Activated CD4-positive, alpha-beta T cell treated with anti-CD3 and anti-CD28 coated beads, Interleukin-2, amount 10 ng/mL, durations not matched to agents 7 days and 5 days (primary cell): Measurements from ENCODE around the gene LHPP. TPM values are rescaled to one million over a fixed set of nuclear protein-coding genes. Genes with fewer than 3 reads are reported as not detected.
A peak's percentile ranks its signal among the peaks of the same experiment; 100 is the strongest.

Experiments
- CTCF ChIA-PET: fragments of 350-600 bp; sonication (Branson Sonifier 250); formaldehyde crosslinking; loops from one replicate; lab custom pipeline; 2021; ENCODE audit warnings: antibody characterized with exemption; lab: Charles Lee
- POLR2A ChIA-PET: fragments of 350-600 bp; sonication (Branson Sonifier 250); formaldehyde crosslinking; loops from one replicate; lab custom pipeline; 2021; ENCODE audit warnings: antibody characterized with exemption; lab: Charles Lee
- DNase-seq: peaks from one replicate; pipeline ENCODE4 v3.0.0-alpha.2; 2020
- H3K27ac Mint-ChIP-seq: one replicate; pipeline ENCODE4 v1.8.0; 2021; ENCODE audit warnings: mild to moderate bottlenecking, moderate library complexity, mixed read lengths
- H3K27me3 Mint-ChIP-seq: one replicate; pipeline ENCODE4 v1.8.0; 2021; ENCODE audit warnings: mixed read lengths
- H3K36me3 Mint-ChIP-seq: one replicate; pipeline ENCODE4 v1.8.0; 2021; ENCODE audit warnings: low read depth, mixed read lengths
- H3K4me1 Mint-ChIP-seq: one replicate; pipeline ENCODE4 v1.8.0; 2021; ENCODE audit warnings: mixed read lengths
- H3K4me3 Mint-ChIP-seq: one replicate; pipeline ENCODE4 v1.8.0; 2021; ENCODE audit warnings: mild to moderate bottlenecking, moderate library complexity, mixed read lengths
- H3K9me3 Mint-ChIP-seq: one replicate; pipeline ENCODE4 v1.8.0; 2021; ENCODE audit warnings: mixed read lengths
- total RNA-seq, 2 experiments: library from RNA; stranded (reverse); gene quantifications; one replicate each; pipeline ENCODE4 v1.2.3, GENCODE V29; 2021

The LHPP gene
- 10 to 100 TPM; 24.2 to 28.0 TPM for total RNA-seq

- ChIA-PET CTCF (interaction anchor here (0.8 to 1.2 kb wide), 2 partner anchors 11 to 455 kb away, joined by 3 to 4 read pairs; no protein-coding TSS in a partner anchor), POLR2A (interaction anchor here (1.2 kb wide), 1 partner anchor 10 kb away, joined by 3 read pairs; no protein-coding TSS in a partner anchor)
- peaks cover 34% of the 10 kb centered on the region for H3K4me1 Mint-ChIP-seq
- H3K36me3 Mint-ChIP-seq: peaks cover 11% of the 10 kb centered on the region
- H3K27me3 Mint-ChIP-seq: peaks cover 11% of the 10 kb centered on the region
- DNase-seq: peak; percentile 87
- peak within 1 kb of the TSS; percentile 94 for H3K27ac Mint-ChIP-seq
- H3K4me3 Mint-ChIP-seq: peak within 1 kb of the TSS; percentile 85
- no peaks in the 10 kb centered on the region for H3K9me3 Mint-ChIP-seq
Measured at GRCh38 chr10:124461642-124462347, at the start of gene LHPP. Gene LHPP (plus strand): TSS chr10:124461823. CDS start chr10:124461863, 40 bp downstream.

GRCh38 chr10:124414076-124414475 is 47.5 kb upstream of the LHPP start:
- Mint-ChIP-seq H3K27me3 (no peaks in the 10 kb centered on the region), H3K9me3 (no peaks in the 10 kb centered on the region), H3K27ac (no peak overlapping the region), H3K4me1 (peaks cover 10% of the 10 kb centered on the region), H3K36me3 (peaks cover 4% of the 10 kb centered on the region), H3K4me3 (no peak overlapping the region)
- DNase-seq: no peak
- CTCF ChIA-PET: interaction anchor here (0.9 to 2.0 kb wide), 2 partner anchors 10 to 25 kb away, joined by 5 to 7 read pairs; no protein-coding TSS in a partner anchor
- POLR2A ChIA-PET: no interaction called here

- H3K27me3 Mint-ChIP-seq: no peaks in the 10 kb centered on the region
Measured at GRCh38 chr10:124415210-124415609, 46.4 kb upstream of the LHPP start.

GRCh38 chr10:124416733-124417132 is 44.9 kb upstream of the LHPP start:
- H3K27me3 Mint-ChIP-seq: no peaks in the 10 kb centered on the region
- H3K9me3 Mint-ChIP-seq: no peaks in the 10 kb centered on the region
- H3K4me3 Mint-ChIP-seq: peak overlapping the region; percentile 19
- no peak overlapping the region for H3K27ac Mint-ChIP-seq
- POLR2A ChIA-PET: no interaction called here
- DNase-seq: no peak
- peaks cover 15% of the 10 kb centered on the region for H3K4me1 Mint-ChIP-seq
- H3K36me3 Mint-ChIP-seq: no peaks in the 10 kb centered on the region
- CTCF ChIA-PET: interaction anchor here (4.4 kb wide), 1 partner anchor 12 kb away, joined by 20 read pairs; no protein-coding TSS in a partner anchor

More at GRCh38 chr10:124415210-124415609, 46.4 kb upstream of the LHPP start:
- H3K36me3 Mint-ChIP-seq: peaks cover 4% of the 10 kb centered on the region
- H3K4me1 Mint-ChIP-seq: peaks cover 15% of the 10 kb centered on the region
- DNase-seq: no peak
- no peaks in the 10 kb centered on the region for H3K9me3 Mint-ChIP-seq
- no peak overlapping the region for H3K27ac Mint-ChIP-seq
- no peak overlapping the region for H3K4me3 Mint-ChIP-seq
- CTCF ChIA-PET: interaction anchor here (0.7 to 2.0 kb wide), 3 partner anchors 11 to 158 kb away, joined by 3 to 7 read pairs (median 4); no protein-coding TSS in a partner anchor
- POLR2A ChIA-PET: no interaction called here

- DNase-seq: peak; percentile 47
- peak overlapping the region; percentile 75 for H3K4me3 Mint-ChIP-seq
- H3K27ac Mint-ChIP-seq: peak overlapping the region; percentile 60
- CTCF ChIA-PET: interaction anchor here (1.2 to 4.4 kb wide), 3 partner anchors 10 to 15 kb away, joined by 5 to 20 read pairs (median 6); no protein-coding TSS in a partner anchor
- H3K9me3 Mint-ChIP-seq: no peaks in the 10 kb centered on the region
- POLR2A ChIA-PET: no interaction called here
- H3K27me3 Mint-ChIP-seq: peaks cover 4% of the 10 kb centered on the region
- peaks cover 15% of the 10 kb centered on the region for H3K4me1 Mint-ChIP-seq
- no peaks in the 10 kb centered on the region for H3K36me3 Mint-ChIP-seq
Measured at GRCh38 chr10:124417895-124418725, 43.5 kb upstream of the LHPP start.

GRCh38 chr10:124418726-124419501 is 42.7 kb upstream of the LHPP start, which contains the start of gene OAT:
Gene OAT (minus strand): TSS chr10:124418923. CDS start chr10:124412171, 6,752 bp downstream.
- Mint-ChIP-seq H3K9me3 (no peaks in the 10 kb centered on the region), H3K27me3 (peaks cover 6% of the 10 kb centered on the region), H3K27ac (peak within 1 kb of the TSS; percentile 83), H3K4me1 (peaks cover 15% of the 10 kb centered on the region), H3K4me3 (peak within 1 kb of the TSS; percentile 75), H3K36me3 (no peaks in the 10 kb centered on the region)
- peak; percentile 98 for DNase-seq
- ChIA-PET CTCF (interaction anchor here (1.2 to 4.4 kb wide), 5 partner anchors 9 to 423 kb away, joined by 3 to 20 read pairs (median 5); no protein-coding TSS in a partner anchor), POLR2A (interaction anchor here (1.1 kb wide), 1 partner anchor 65 kb away, joined by 3 read pairs; no protein-coding TSS in a partner anchor)

GRCh38 chr10:124419635-124420034 is 42.0 kb upstream of the LHPP start:
- POLR2A ChIA-PET: interaction anchor here (0.6 to 1.1 kb wide), 2 partner anchors 65 to 71 kb away, joined by 3 read pairs; no protein-coding TSS in a partner anchor
- Mint-ChIP-seq H3K9me3 (no peaks in the 10 kb centered on the region), H3K4me3 (peak overlapping the region; percentile 75), H3K36me3 (no peaks in the 10 kb centered on the region), H3K27ac (no peak overlapping the region), H3K4me1 (peaks cover 15% of the 10 kb centered on the region), H3K27me3 (peaks cover 9% of the 10 kb centered on the region)
- DNase-seq: no peak
- CTCF ChIA-PET: interaction anchor here (1.5 to 4.4 kb wide), 3 partner anchors 15 to 423 kb away, joined by 3 to 20 read pairs (median 3); no protein-coding TSS in a partner anchor

GRCh38 chr10:124420254-124420653 is 41.4 kb upstream of the LHPP start:
- H3K4me1 Mint-ChIP-seq: peaks cover 15% of the 10 kb centered on the region
- POLR2A ChIA-PET: interaction anchor here (0.6 kb wide), 1 partner anchor 70 kb away, joined by 3 read pairs; no protein-coding TSS in a partner anchor

GRCh38 chr10:124422742-124423141 is 38.9 kb upstream of the LHPP start:
- Mint-ChIP-seq H3K36me3 (no peaks in the 10 kb centered on the region), H3K4me1 (peaks cover 6% of the 10 kb centered on the region), H3K9me3 (no peaks in the 10 kb centered on the region), H3K27me3 (peaks cover 9% of the 10 kb centered on the region), H3K4me3 (no peak overlapping the region), H3K27ac (no peak overlapping the region)
- ChIA-PET CTCF (no interaction called here), POLR2A (no interaction called here)
- no peak for DNase-seq

More at GRCh38 chr10:124420254-124420653, 41.4 kb upstream of the LHPP start:
- H3K9me3 Mint-ChIP-seq: no peaks in the 10 kb centered on the region
- H3K4me3 Mint-ChIP-seq: peak overlapping the region; percentile 20
- no peak for DNase-seq
- no peak overlapping the region for H3K27ac Mint-ChIP-seq
- CTCF ChIA-PET: interaction anchor here (1.5 to 4.4 kb wide), 3 partner anchors 16 to 424 kb away, joined by 3 to 20 read pairs (median 3); no protein-coding TSS in a partner anchor
- H3K36me3 Mint-ChIP-seq: no peaks in the 10 kb centered on the region
- H3K27me3 Mint-ChIP-seq: peaks cover 9% of the 10 kb centered on the region

GRCh38 chr10:124423813-124424212 is 37.8 kb upstream of the LHPP start:
- H3K4me3 Mint-ChIP-seq: no peak overlapping the region
- CTCF ChIA-PET: no interaction called here
- no peaks in the 10 kb centered on the region for H3K9me3 Mint-ChIP-seq
- DNase-seq: no peak
- H3K36me3 Mint-ChIP-seq: no peaks in the 10 kb centered on the region
- H3K27me3 Mint-ChIP-seq: peaks cover 9% of the 10 kb centered on the region
- POLR2A ChIA-PET: no interaction called here
- peaks cover 5% of the 10 kb centered on the region for H3K4me1 Mint-ChIP-seq
- no peak overlapping the region for H3K27ac Mint-ChIP-seq

GRCh38 chr10:124425227-124425962 is 36.2 kb upstream of the LHPP start:
- no peaks in the 10 kb centered on the region for H3K4me1 Mint-ChIP-seq
- no peak overlapping the region for H3K4me3 Mint-ChIP-seq
- peaks cover 14% of the 10 kb centered on the region for H3K27me3 Mint-ChIP-seq
- no peaks in the 10 kb centered on the region for H3K9me3 Mint-ChIP-seq
- H3K27ac Mint-ChIP-seq: no peak overlapping the region
- DNase-seq: no peak
- CTCF ChIA-PET: no interaction called here
- H3K36me3 Mint-ChIP-seq: no peaks in the 10 kb centered on the region
- POLR2A ChIA-PET: no interaction called here
